ENCODE data around the gene TUBB4B.

Gene TUBB4B

GRCh38 chr9:137213160-137214060 lies 27.7 kb upstream of the TUBB4B start:
- DNase-seq = no peak

GRCh38 chr9:137214620-137215019 lies 26.5 kb upstream of the TUBB4B start:
- DNase-seq = no peak

- DNase-seq = no peak
Measured at GRCh38 chr9:137215196-137215986, 25.7 kb upstream of the TUBB4B start.

GRCh38 chr9:137216188-137216965 lies 24.7 kb upstream of the TUBB4B start:
- no peak for DNase-seq

GRCh38 chr9:137217276-137218211 lies 23.5 kb upstream of the TUBB4B start:
- no peak for DNase-seq

- DNase-seq = no peak
Measured at GRCh38 chr9:137218212-137218753, 22.8 kb upstream of the TUBB4B start.

- DNase-seq = no peak
Measured at GRCh38 chr9:137218754-137219271, 22.3 kb upstream of the TUBB4B start.

GRCh38 chr9:137219757-137220316 lies 21.2 kb upstream of the TUBB4B start:
- DNase-seq = no peak

- no peak for DNase-seq
Measured at GRCh38 chr9:137220317-137221094, 20.6 kb upstream of the TUBB4B start.

- no peak for DNase-seq
Measured at GRCh38 chr9:137221095-137221505, 20.0 kb upstream of the TUBB4B start.

GRCh38 chr9:137221506-137222111 lies 19.5 kb upstream of the TUBB4B start:
- no peak for DNase-seq

- no peak for DNase-seq
Measured at GRCh38 chr9:137222190-137223077, 18.7 kb upstream of the TUBB4B start, which contains the start of gene RNF208. TSS of gene RNF208 (minus strand) at chr9:137222240. CDS start at chr9:137221212, 1,028 bp downstream.

GRCh38 chr9:137223078-137223970 lies 17.8 kb upstream of the TUBB4B start:
- DNase-seq = peak; percentile 98 to 99

GRCh38 chr9:137224830-137225694 lies 16.0 kb upstream of the TUBB4B start, which contains the start of gene CYSRT1:
TSS of gene CYSRT1 (plus strand) at chr9:137225174. CDS start at chr9:137225622, 448 bp downstream.
- DNase-seq = no peak

- no peak for DNase-seq
Measured at GRCh38 chr9:137225699-137226331, 15.3 kb upstream of the TUBB4B start.
